Measurements from ENCODE around the gene SHISA9.

GRCh38 chr16:13181432-13181831, 280.0 kb downstream of the SHISA9 start:
- TF ChIP-seq CTCF (conservative IDR thresholded peaks at IDR 0.05; ENCODE audit: low read depth, low read length) = no peak
- TF ChIP-seq EZH2phosphoT487 (IDR thresholded peaks at IDR 0.05; ENCODE audit: borderline replicate concordance, low read length) = no peak
- no peak for TF ChIP-seq EZH2 (IDR thresholded peaks at IDR 0.05; ENCODE audit: low read length, unreplicated experiment)
